GM19438 (cell line): ENCODE results near the gene MEGF11.

Source experiments
- ATAC-seq: cut with Tn5 transposase; IDR thresholded peaks from one replicate; pipeline ENCODE4 v1.9.1; 2021; ENCODE audit warnings: low read depth; ENCODE audit not compliant: unreplicated experiment

The MEGF11 gene

GRCh38 chr15:65845826-65846519, 407.6 kb downstream of the MEGF11 start:
- no peak for ATAC-seq
